HepG2 (cell line): ENCODE results near the gene THADA. TPM values are rescaled to one million over a fixed set of nuclear protein-coding genes. Genes with fewer than 3 reads are reported as not detected.

ENCODE experiments used
- FOXP1 ChIP-seq, 2 experiments: fragments of 450-650 bp in 1 of 2; IDR thresholded peaks; 2 replicates each; pipeline ENCODE4 v1.6.1; 2017 to 2018; ENCODE audit warnings: antibody characterized with exemption in 1 of 2
- HMG20A ChIP-seq: IDR thresholded peaks from 2 replicates; pipeline ENCODE4 v1.6.1; 2016; ENCODE audit warnings: borderline replicate concordance
- IRX3 ChIP-seq: sonication (generic); formaldehyde crosslinking; IDR thresholded peaks from 2 replicates; pipeline ENCODE4 v1.8.1; 2023; ENCODE audit warnings: mild to moderate bottlenecking, low read depth, missing genetic modification reagents, borderline replicate concordance
- NFKBIZ ChIP-seq: IDR thresholded peaks from 2 replicates; pipeline ENCODE4 v1.6.1; 2018; ENCODE audit warnings: missing genetic modification reagents, missing compliant biosample characterization
- NONO ChIP-seq, 2 experiments: fragments of 450-650 bp in 1 of 2; sonication (generic) in 1 of 2; formaldehyde crosslinking in 1 of 2; IDR thresholded peaks in 1 of 2; conservative IDR thresholded peaks in 1 of 2; 2 replicates each; pipeline versions ENCODE4 v1.6.1 to v1.8.0; 2017 to 2022; ENCODE audit warnings: mild to moderate bottlenecking in 1 of 2, missing genetic modification reagents in 1 of 2, moderate library complexity in 1 of 2
- NR2F2 ChIP-seq: IDR thresholded peaks from 2 replicates; pipeline ENCODE4 v1.6.1; 2012; ENCODE audit warnings: low read depth, inconsistent platforms, borderline replicate concordance
- NR3C1 ChIP-seq: sonication (generic); formaldehyde crosslinking; IDR thresholded peaks from 2 replicates; pipeline ENCODE4 v1.4.0; 2020; ENCODE audit warnings: missing genetic modification reagents
- POGK ChIP-seq: sonication (generic); formaldehyde crosslinking; conservative IDR thresholded peaks from 2 replicates; pipeline ENCODE4 v1.8.0; 2022; ENCODE audit warnings: mild to moderate bottlenecking, moderate library complexity, missing genetic modification reagents
- RCOR2 ChIP-seq: IDR thresholded peaks from 2 replicates; pipeline ENCODE4 v1.6.1; 2016; ENCODE audit warnings: missing biosample characterization, missing genetic modification reagents
- SIX1 ChIP-seq: sonication (generic); formaldehyde crosslinking; IDR thresholded peaks from 2 replicates; pipeline ENCODE4 v1.4.0; 2020; ENCODE audit warnings: missing genetic modification reagents, borderline replicate concordance
- SMAD9 ChIP-seq: sonication (generic); formaldehyde crosslinking; IDR thresholded peaks from 2 replicates; pipeline ENCODE4 v1.5.1; 2020; ENCODE audit warnings: mild to moderate bottlenecking, missing genetic modification reagents
- ZEB1 ChIP-seq: IDR thresholded peaks from 2 replicates; pipeline ENCODE4 v1.6.1; 2012; ENCODE audit warnings: mild to moderate bottlenecking, low read depth, inconsistent platforms; ENCODE audit not compliant: insufficient replicate concordance
- ZMAT3 ChIP-seq: sonication (generic); formaldehyde crosslinking; conservative IDR thresholded peaks from 2 replicates; pipeline ENCODE4 v1.7.0; 2021; ENCODE audit warnings: missing genetic modification reagents
- ZNF205 ChIP-seq: IDR thresholded peaks from 2 replicates; pipeline ENCODE4 v1.6.1; 2018; ENCODE audit warnings: missing biosample characterization, missing genetic modification reagents
- ZNF407 ChIP-seq: sonication (generic); formaldehyde crosslinking; IDR thresholded peaks from one replicate; pipeline ENCODE4 v1.5.1; 2020; ENCODE audit warnings: mild to moderate bottlenecking, missing genetic modification reagents; ENCODE audit errors: not compliant biosample characterization
- ZNF550 ChIP-seq: sonication (generic); formaldehyde crosslinking; IDR thresholded peaks from 2 replicates; pipeline ENCODE4 v1.4.0; 2020; ENCODE audit warnings: mild to moderate bottlenecking, missing genetic modification reagents, borderline replicate concordance
- ZNF558 ChIP-seq: sonication (generic); formaldehyde crosslinking; IDR thresholded peaks from 2 replicates; pipeline ENCODE4 v1.9.0; 2022; ENCODE audit warnings: mild to moderate bottlenecking, missing genetic modification reagents, borderline replicate concordance
- ZNF614 ChIP-seq: IDR thresholded peaks from 2 replicates; pipeline ENCODE4 v1.6.1; 2018; ENCODE audit warnings: missing biosample characterization, missing genetic modification reagents, inconsistent platforms, borderline replicate concordance
- polyA plus RNA-seq, 8 experiments: library from polyadenylated mRNA; depleted of rRNA in 3 of 8; stranded (reverse) in 7 of 8; unstranded in 1 of 8; fragments of >200 nt; fragmentation: Illumina TruSeq in 4 of 8; extraction: Trizol in 4 of 8; gene quantifications; 2 replicates each; pipeline versions ENCODE4 v1.2.1 to v1.2.3, GENCODE V29; 2011 to 2016; ENCODE audit warnings: low read depth in 4 of 8, missing spikeins in 1 of 8, mixed read lengths in 1 of 8; ENCODE audit not compliant: insufficient read depth in 1 of 8
- total RNA-seq, 5 experiments: library from RNA; depleted of rRNA; stranded (reverse); fragments of >200 nt; fragmentation: Illumina TruSeq; extraction: Trizol; gene quantifications; 2 replicates each; pipeline ENCODE4 v1.2.3, GENCODE V29; 2016; ENCODE audit warnings: low read depth in 1 of 5

The THADA gene
- total and polyA plus RNA-seq, 2 of the 13 experiments (the other 11 are each of a cell fraction or from before 2014, with no cell fraction given), result 12.7 to 21.7 TPM

GRCh38 chr2:43194121-43194869 is 401.5 kb downstream of the THADA start (continued):
- peak; percentile 59 for TF ChIP-seq ZNF407
- no peak; the same call in 1 of the 2 replicates for TF ChIP-seq ZNF558 (CRISPR knock-in tag)
- TF ChIP-seq NONO (IDR thresholded peaks at IDR 0.05), result no peak
- peak; percentile 60; the same call in 1 of the 2 replicates for TF ChIP-seq NONO (CRISPR knock-in tag; conservative IDR thresholded peaks at IDR 0.05)
- peak; percentile 82; the same call in 1 of the 2 replicates for TF ChIP-seq POGK (CRISPR knock-in tag)
- 0 out of 2 replicates have a peak, but pooled peaks have one; percentile 68 for TF ChIP-seq NFKBIZ (CRISPR knock-in tag)
- TF ChIP-seq IRX3, result 0 out of 2 replicates have a peak, but pooled peaks have one; percentile 56
- TF ChIP-seq HMG20A (CRISPR knock-in tag), result peak; percentile 95
- TF ChIP-seq RCOR2 (CRISPR knock-in tag), result peak; percentile 23; the same call in 1 of the 2 replicates
- TF ChIP-seq NR2F2, result peak; percentile 97
- peak; percentile 99 for TF ChIP-seq ZEB1
- no peak for TF ChIP-seq FOXP1 (IDR thresholded peaks at IDR 0.05)
- TF ChIP-seq FOXP1 (CRISPR knock-in tag; IDR thresholded peaks at IDR 0.05), result peak; percentile 87
- peak; percentile 79 for TF ChIP-seq ZNF205 (CRISPR knock-in tag)
- peak; percentile 92; the same call in 1 of the 2 replicates for TF ChIP-seq ZNF614 (CRISPR knock-in tag)
- TF ChIP-seq ZNF550 (CRISPR knock-in tag), result 0 out of 2 replicates have a peak, but pooled peaks have one; percentile 7
- no peak for TF ChIP-seq SMAD9 (CRISPR knock-in tag)
- TF ChIP-seq SIX1, result peak; percentile 74; the same call in 1 of the 2 replicates
- no peak for TF ChIP-seq NR3C1
- no peak for TF ChIP-seq ZMAT3 (CRISPR knock-in tag)
